GM10266 (cell line): Measurements from ENCODE around the gene PRDM15.

Experiments used
- DNase-seq: peaks from one replicate; pipeline ENCODE4 v3.0.0; 2012; ENCODE audit errors: extremely low spot score
- TF ChIP-seq, protein P1 (sequence below): IDR thresholded peaks from 2 replicates; pipeline ENCODE4 v1.5.1; 2012; ENCODE audit warnings: mild to moderate bottlenecking, low read depth; ENCODE audit not compliant: control insufficient read depth, insufficient read depth; ENCODE audit errors: missing control alignments

Gene PRDM15

DNA sequence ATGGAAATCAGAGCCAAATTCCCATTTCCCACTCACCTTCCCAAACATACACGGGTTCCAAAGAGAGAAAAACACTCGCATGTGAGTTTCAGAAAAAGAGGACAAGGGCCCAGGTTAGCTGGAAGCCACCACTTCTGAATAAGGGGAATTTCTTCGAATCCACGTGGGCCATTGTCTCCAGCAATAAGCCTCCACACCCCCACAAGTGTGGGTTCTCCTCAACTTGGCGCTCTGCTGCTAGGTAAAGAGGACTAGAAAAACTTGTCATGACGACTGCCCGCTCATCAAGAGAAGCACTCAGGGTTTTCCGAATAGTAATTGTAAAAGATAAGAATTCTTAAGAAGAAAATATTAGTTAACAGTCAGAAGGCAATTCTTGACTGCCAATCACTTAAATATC lies 30.6 kb downstream of the PRDM15 start:
- TF ChIP-seq, protein P1, sequence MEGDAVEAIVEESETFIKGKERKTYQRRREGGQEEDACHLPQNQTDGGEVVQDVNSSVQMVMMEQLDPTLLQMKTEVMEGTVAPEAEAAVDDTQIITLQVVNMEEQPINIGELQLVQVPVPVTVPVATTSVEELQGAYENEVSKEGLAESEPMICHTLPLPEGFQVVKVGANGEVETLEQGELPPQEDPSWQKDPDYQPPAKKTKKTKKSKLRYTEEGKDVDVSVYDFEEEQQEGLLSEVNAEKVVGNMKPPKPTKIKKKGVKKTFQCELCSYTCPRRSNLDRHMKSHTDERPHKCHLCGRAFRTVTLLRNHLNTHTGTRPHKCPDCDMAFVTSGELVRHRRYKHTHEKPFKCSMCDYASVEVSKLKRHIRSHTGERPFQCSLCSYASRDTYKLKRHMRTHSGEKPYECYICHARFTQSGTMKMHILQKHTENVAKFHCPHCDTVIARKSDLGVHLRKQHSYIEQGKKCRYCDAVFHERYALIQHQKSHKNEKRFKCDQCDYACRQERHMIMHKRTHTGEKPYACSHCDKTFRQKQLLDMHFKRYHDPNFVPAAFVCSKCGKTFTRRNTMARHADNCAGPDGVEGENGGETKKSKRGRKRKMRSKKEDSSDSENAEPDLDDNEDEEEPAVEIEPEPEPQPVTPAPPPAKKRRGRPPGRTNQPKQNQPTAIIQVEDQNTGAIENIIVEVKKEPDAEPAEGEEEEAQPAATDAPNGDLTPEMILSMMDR = no peak
- no peak for DNase-seq

DNA sequence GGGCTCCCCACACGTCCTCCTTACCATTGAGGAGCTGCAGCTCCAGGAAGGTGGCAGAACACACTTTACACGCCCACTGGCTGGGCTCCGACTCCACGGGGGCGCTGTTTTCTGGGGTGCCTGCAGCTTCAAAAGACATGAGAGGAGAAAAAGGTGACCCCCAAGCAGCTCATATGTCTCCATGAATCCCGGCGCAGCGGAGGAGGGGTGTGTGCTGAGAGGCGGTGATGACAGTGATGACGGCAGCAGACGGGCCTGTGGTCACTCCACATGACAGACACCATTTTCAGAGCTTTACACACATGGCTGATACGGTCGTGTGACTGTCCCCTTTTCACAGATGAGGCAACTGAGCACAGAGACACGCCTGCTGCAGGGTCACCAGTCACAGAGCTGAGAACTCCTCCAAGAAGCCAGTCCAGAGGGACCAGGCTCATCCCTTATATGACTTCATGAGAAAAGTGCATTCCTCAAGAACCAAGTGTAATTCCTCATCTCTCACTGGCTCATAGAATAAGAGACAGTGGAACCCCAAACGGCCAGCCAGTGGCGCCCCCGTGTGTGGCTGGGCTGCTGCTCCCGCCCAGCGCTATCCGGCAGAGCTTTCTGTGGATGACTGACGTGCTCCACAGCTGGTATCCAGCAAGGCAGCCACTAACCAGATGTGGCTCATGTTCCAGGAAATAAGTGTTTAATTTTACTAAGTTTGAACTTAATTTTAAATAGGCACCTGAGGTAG lies 31.9 kb downstream of the PRDM15 start:
- no peak for DNase-seq
- TF ChIP-seq, protein P1 = no peak

DNA sequence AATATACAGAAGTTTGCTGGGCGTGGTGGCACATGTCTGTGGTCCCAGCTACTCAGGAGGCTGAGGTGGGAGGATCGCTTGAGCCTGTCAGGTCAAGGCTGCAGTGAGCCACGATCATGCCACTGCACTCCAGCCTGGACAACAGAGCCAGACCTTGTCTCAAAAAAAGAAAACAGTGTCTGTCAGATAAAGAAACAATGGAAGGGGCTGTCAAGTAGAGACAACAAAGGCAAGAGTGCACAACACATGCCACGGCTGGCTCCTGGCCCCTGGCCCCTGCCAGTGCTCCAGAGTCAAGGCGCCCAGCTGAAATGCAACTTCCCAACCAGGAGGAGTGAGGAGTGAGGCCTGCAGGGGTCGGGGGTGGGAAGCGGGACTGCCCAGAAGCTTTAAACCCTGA lies 32.6 kb downstream of the PRDM15 start:
- TF ChIP-seq, protein P1 = no peak
- DNase-seq = no peak

DNA sequence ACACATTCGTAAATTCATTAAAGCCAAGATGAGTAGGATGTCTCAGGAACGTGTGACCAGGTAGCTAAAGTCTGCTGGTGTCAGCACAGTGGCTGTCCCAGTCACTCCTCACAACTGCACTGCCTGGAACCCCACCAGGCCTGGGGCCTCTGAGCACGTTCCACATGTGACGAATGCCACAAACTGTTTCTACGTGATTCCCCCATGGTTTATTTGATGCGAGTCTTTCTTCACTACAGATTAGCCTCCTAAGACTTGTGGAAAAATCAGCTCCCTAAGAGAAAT lies 33.2 kb downstream of the PRDM15 start:
- TF ChIP-seq, protein P1 = no peak
- no peak for DNase-seq

DNA sequence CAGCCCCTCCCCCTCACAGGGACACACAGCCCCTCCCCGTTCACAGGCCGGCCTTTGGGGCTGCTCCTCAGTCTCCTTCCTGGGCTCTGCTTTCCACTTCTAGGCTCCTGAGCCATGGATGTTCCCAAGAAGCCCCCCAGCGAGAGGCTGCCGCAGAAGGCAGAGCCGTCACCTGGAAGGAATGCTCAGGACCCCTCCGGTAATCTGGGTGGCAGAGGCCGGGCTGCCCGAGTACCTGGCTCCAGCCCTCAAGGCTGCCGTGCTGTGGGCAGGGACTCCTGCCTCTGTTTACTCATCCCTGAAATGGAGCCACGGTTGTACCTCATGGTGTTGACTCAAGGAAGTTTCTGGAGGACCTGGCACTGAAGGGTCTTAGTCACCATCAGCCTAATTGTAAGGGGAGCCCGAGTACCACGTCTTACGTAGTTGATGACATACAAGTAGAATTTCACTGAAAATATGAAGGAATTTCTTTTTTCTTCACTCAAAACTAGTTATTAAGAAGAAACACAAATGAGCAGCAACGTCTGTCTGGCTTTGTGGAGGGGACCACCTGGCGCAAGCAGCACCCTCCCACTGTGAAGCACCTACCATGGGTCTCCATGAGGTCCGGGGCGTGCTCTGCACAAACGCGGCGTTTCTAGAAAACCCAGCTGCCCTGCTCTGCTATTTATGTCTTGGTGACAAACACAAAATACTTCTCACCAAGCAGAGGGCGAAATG lies 33.7 kb downstream of the PRDM15 start:
- TF ChIP-seq, protein P1 = no peak
- no peak for DNase-seq

DNA sequence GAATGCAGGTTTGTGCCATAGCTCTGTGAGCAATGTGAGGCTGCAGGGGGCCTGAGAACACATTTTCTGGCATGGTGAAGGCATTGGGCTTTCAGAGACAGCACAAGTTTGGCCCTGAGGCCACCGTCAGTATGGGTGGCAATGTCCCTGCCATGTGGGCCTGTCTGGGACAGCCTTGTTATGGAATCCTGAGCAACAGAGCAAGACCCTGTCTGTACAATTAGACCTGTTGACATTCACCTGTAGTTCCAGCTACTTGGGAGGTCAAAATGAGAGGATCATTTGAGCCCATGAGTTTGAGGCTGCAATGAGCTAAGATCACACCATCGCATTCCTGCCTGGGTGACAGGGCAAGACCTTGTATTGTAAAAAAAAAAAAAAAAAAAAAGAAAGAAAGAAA lies 35.6 kb downstream of the PRDM15 start:
- DNase-seq = no peak

More for the DNA sequence above, 35.6 kb downstream of the PRDM15 start:
- TF ChIP-seq, protein P1 = no peak
